ENCODE data around the gene GAGE10. TPM values are rescaled to one million over a fixed set of nuclear protein-coding genes. Genes with fewer than 3 reads are reported as not detected.

Gene GAGE10
- total RNA-seq: not detected in 2 replicates

GRCh38 chrX:49303346-49303745 lies at the start of gene GAGE10:
Gene GAGE10, plus strand, starts transcription at chrX:49303646. Its CDS starts 1,214 bp downstream, at chrX:49304860.

GRCh38 chrX:49264460-49264859 lies 39.0 kb upstream of the GAGE10 start, which contains the start of gene FOXP3:
Gene FOXP3, minus strand, starts transcription at chrX:49264710. Its CDS starts 6,205 bp downstream, at chrX:49258505.

GRCh38 chrX:49269767-49270248 lies 33.6 kb upstream of the GAGE10 start, which contains the start of gene PPP1R3F:
Gene PPP1R3F, plus strand, starts transcription at chrX:49269793. Its CDS starts 77 bp downstream, at chrX:49269870.

GRCh38 chrX:49321737-49322136 lies 18.3 kb downstream of the GAGE10 start, which contains the start of gene GAGE12J:
Gene GAGE12J, plus strand, starts transcription at chrX:49322037. Its CDS starts 1,157 bp downstream, at chrX:49323194.

GRCh38 chrX:49331282-49331681 lies 27.8 kb downstream of the GAGE10 start, which contains the start of gene GAGE13:
Gene GAGE13, plus strand, starts transcription at chrX:49331582. Its CDS starts 1,156 bp downstream, at chrX:49332738.

Other genes with a start within 250 kb of the GAGE10 start
- gene CCDC120, start 244.6 kb upstream of the GAGE10 start, total RNA-seq: 1.4 and 4.0 TPM in 2 replicates
- gene PRAF2, start 229.6 kb upstream of the GAGE10 start, total RNA-seq: 27.6 and 31.5 TPM in 2 replicates
- 58.1 and 64.8 TPM in 2 replicates for gene WDR45, start 223.8 kb upstream of the GAGE10 start, total RNA-seq
- 23.1 and 25.0 TPM in 2 replicates for gene GPKOW, start 179.9 kb upstream of the GAGE10 start, total RNA-seq
- 0.40 and 3.4 TPM in 2 replicates for gene MAGIX, start 140.9 kb upstream of the GAGE10 start, total RNA-seq
- 59.4 and 80.9 TPM in 2 replicates for gene PLP2, start 131.7 kb upstream of the GAGE10 start, total RNA-seq
- gene PRICKLE3, start 117.3 kb upstream of the GAGE10 start, total RNA-seq: 9.4 and 20.1 TPM in 2 replicates
- gene SYP, start 103.5 kb upstream of the GAGE10 start, total RNA-seq: 0.13 TPM in 1 of 2 replicates, not detected in the other
- gene CACNA1F, start 70.3 kb upstream of the GAGE10 start, total RNA-seq: not detected in 2 replicates
- 13.0 and 17.3 TPM in 2 replicates for gene CCDC22, start 68.2 kb upstream of the GAGE10 start, total RNA-seq
- gene FOXP3, start 38.9 kb upstream of the GAGE10 start, total RNA-seq: 0.39 TPM in 1 of 2 replicates, not detected in the other
- 1.9 and 2.5 TPM in 2 replicates for gene PPP1R3F, start 33.9 kb upstream of the GAGE10 start, total RNA-seq
- not detected in 2 replicates for gene GAGE12J, start 18.4 kb downstream of the GAGE10 start, total RNA-seq
- not detected in 2 replicates for gene GAGE13, start 27.9 kb downstream of the GAGE10 start, total RNA-seq
- gene GAGE12C, start 228.5 kb downstream of the GAGE10 start, total RNA-seq: not detected in 2 replicates
- not detected in 2 replicates for gene GAGE12D, start 238.1 kb downstream of the GAGE10 start, total RNA-seq
- gene GAGE12E, start 247.6 kb downstream of the GAGE10 start, total RNA-seq: not detected in 2 replicates

All from epithelial cell of alveolus of lung (primary cell).